A549 (cell line): ENCODE data around the gene CAMP. TPM values are rescaled to one million over a fixed set of nuclear protein-coding genes. Genes with fewer than 3 reads are reported as not detected.

Source experiments
- ATAC-seq, 2 experiments: fragments of 200-7000 bp in 1 of 2; fragments of >200 bp in 1 of 2; cut with Nextera tagmentation in 1 of 2; cut with Tn5 transposase in 1 of 2; 3 replicates each; pipeline versions ENCODE4 v1.8.0 to v1.9.1; 2018 to 2020; ENCODE audit warnings: mild to moderate bottlenecking in 1 of 2, moderate library complexity in 1 of 2
- CTCF ChIA-PET: fragments of 300-600 bp; sonication (Branson Sonifier 250); formaldehyde crosslinking; extraction: SDS; loops from one replicate; lab custom pipeline; 2021; ENCODE audit warnings: antibody characterized with exemption, inconsistent platforms; lab: Yijun Ruan, JAX
- POLR2A ChIA-PET: fragments of 350-600 bp; formaldehyde crosslinking; extraction: SDS; loops from one replicate; lab custom pipeline; 2021; ENCODE audit warnings: antibody characterized with exemption, inconsistent platforms; lab: Yijun Ruan, JAX
- DNase-seq, 2 experiments: peaks; one replicate each; pipeline versions ENCODE4 v3.0.0 to v3.0.0-alpha.2; 2011 to 2016; ENCODE audit warnings: low read depth in 1 of 2, low spot score in 1 of 2
- FAIRE-seq: peaks from 2 replicates; lab custom pipeline; 2011; peaks lifted over from hg19 to GRCh38; lab: Jason Lieb, UNC
- H3K27ac ChIP-seq, 2 experiments: fragments of >200 bp; sonication (Bioruptor Twin); formaldehyde crosslinking; 3 replicates each; pipeline ENCODE4 v1.5.1; 2016 to 2017
- H3K4me1 ChIP-seq: fragments of >200 bp; sonication (Bioruptor Twin); formaldehyde crosslinking; 3 replicates; pipeline ENCODE4 v1.6.1; 2016
- H3K4me2 ChIP-seq: fragments of >200 bp; sonication (Bioruptor Twin); formaldehyde crosslinking; 3 replicates; pipeline ENCODE4 v1.6.1; 2016
- H3K4me3 ChIP-seq: fragments of >200 bp; sonication (Bioruptor Twin); formaldehyde crosslinking; 3 replicates; pipeline ENCODE4 v1.5.1; 2016
- H3K9me3 ChIP-seq: fragments of >200 bp; sonication (Bioruptor Twin); formaldehyde crosslinking; 3 replicates; pipeline ENCODE4 v1.6.1; 2016
- ATOH8 ChIP-seq: fragments of 250-450 bp; sonication (Bioruptor Pico); IDR thresholded peaks from 2 replicates; pipeline ENCODE4 v1.5.0; 2020; ENCODE audit warnings: low read depth, mild to moderate bottlenecking, moderate library complexity
- BHLHE40 ChIP-seq: IDR thresholded peaks from 2 replicates; pipeline ENCODE4 v1.6.1; 2012; ENCODE audit warnings: low read depth, low read length, inconsistent platforms
- CBX2 ChIP-seq: fragments of 200-600 bp; sonication (generic); IDR thresholded peaks from 2 replicates; pipeline ENCODE4 v1.6.1; 2016; ENCODE audit warnings: low read depth, mild to moderate bottlenecking, borderline replicate concordance
- CTCF ChIP-seq: fragments of >200 bp; sonication (Bioruptor Twin); formaldehyde crosslinking; IDR thresholded peaks from 3 replicates; pipeline ENCODE4 v1.5.1; 2016
- E2F6 ChIP-seq: IDR thresholded peaks from 2 replicates; pipeline ENCODE4 v1.6.1; 2012; ENCODE audit warnings: low read depth, borderline replicate concordance
- EHF ChIP-seq: fragments of 250-450 bp; sonication (Bioruptor Pico); IDR thresholded peaks from 2 replicates; pipeline ENCODE4 v1.5.0; 2020; ENCODE audit warnings: mild to moderate bottlenecking
- EP300 ChIP-seq, 2 experiments: fragments of >200 bp; sonication (Bioruptor Twin); formaldehyde crosslinking; IDR thresholded peaks; 2 replicates in 1 of 2; 3 replicates in 1 of 2; pipeline ENCODE4 v1.6.1; 2016 to 2017
- FOXS1 ChIP-seq: fragments of 250-450 bp; sonication (Bioruptor Pico); IDR thresholded peaks from 2 replicates; pipeline ENCODE4 v1.5.0; 2020; ENCODE audit warnings: mild to moderate bottlenecking, moderate library complexity
- HDAC2 ChIP-seq: fragments of 200-600 bp; sonication (generic); IDR thresholded peaks from 2 replicates; pipeline ENCODE4 v1.6.1; 2016
- HES2 ChIP-seq: fragments of >200 bp; sonication (Bioruptor Twin); formaldehyde crosslinking; IDR thresholded peaks from 2 replicates; pipeline ENCODE4 v1.6.1; 2016
- HMGXB4 ChIP-seq: fragments of 250-450 bp; sonication (Bioruptor Pico); IDR thresholded peaks from 2 replicates; pipeline ENCODE4 v1.5.0; 2021; ENCODE audit warnings: mild to moderate bottlenecking, moderate library complexity, borderline replicate concordance
- HOXA7 ChIP-seq: fragments of 250-450 bp; sonication (Bioruptor Pico); IDR thresholded peaks from 2 replicates; pipeline ENCODE4 v1.5.0; 2020; ENCODE audit warnings: mild to moderate bottlenecking, moderate library complexity
- MAZ ChIP-seq: fragments of 150-350 bp; IDR thresholded peaks from 2 replicates; pipeline ENCODE4 v1.6.1; 2014; ENCODE audit warnings: antibody characterized with exemption, low read depth, low read length, borderline replicate concordance
- NPAS2 ChIP-seq: fragments of 250-450 bp; sonication (Bioruptor Pico); IDR thresholded peaks from 2 replicates; pipeline ENCODE4 v1.8.0; 2022; ENCODE audit warnings: mild to moderate bottlenecking, moderate library complexity, borderline replicate concordance
- POLR2A ChIP-seq: IDR thresholded peaks from 2 replicates; pipeline ENCODE4 v1.6.1; 2012; ENCODE audit warnings: mild to moderate bottlenecking, low read length
- REST ChIP-seq: fragments of 200-600 bp; sonication (generic); IDR thresholded peaks from 2 replicates; pipeline ENCODE4 v1.6.1; 2016; ENCODE audit warnings: antibody characterized with exemption, mild to moderate bottlenecking, moderate library complexity
- TP53 ChIP-seq: fragments of 250-450 bp; sonication (Bioruptor Pico); IDR thresholded peaks from 2 replicates; pipeline ENCODE4 v1.5.0; 2021; ENCODE audit warnings: mild to moderate bottlenecking, moderate library complexity
- ZC3H11A ChIP-seq: fragments of 450-650 bp; IDR thresholded peaks from 2 replicates; pipeline ENCODE4 v1.6.1; 2014; ENCODE audit warnings: antibody characterized with exemption, mild to moderate bottlenecking
- ZFP36 ChIP-seq: fragments of 450-650 bp; IDR thresholded peaks from 2 replicates; pipeline ENCODE4 v1.6.1; 2014; ENCODE audit warnings: borderline replicate concordance; ENCODE audit not compliant: partially characterized antibody
- WGBS: methylation state at CpG from one replicate; pipeline ENCODE4 v1.1.6; 2017; ENCODE audit errors: missing lambda C conversion rate; 5-methylcytosine and 5-hydroxymethylcytosine counted together
- polyA plus RNA-seq, 4 experiments: library from polyadenylated mRNA; depleted of rRNA in 3 of 4; stranded (reverse); fragments of >200 nt; fragmentation: RNase III in 1 of 4; extraction: RNeasy Plus Mini Kit Qiagen cat#74134 plus additional on column Dnase treatment in 1 of 4; gene quantifications; 2 replicates in 3 of 4; 3 replicates in 1 of 4; pipeline ENCODE4 v1.2.3, GENCODE V29; 2011 to 2017
- TF ChIP-seq, protein P1 (sequence below): IDR thresholded peaks from 2 replicates; pipeline ENCODE4 v1.6.1; 2012

CAMP gene
- polyA plus RNA-seq, 2 of the 4 experiments (the other 2 are of a cell fraction): not detected

- H3K4me2 ChIP-seq: no peak overlapping the region; the same call in 2 of the 3 replicates
- no peak overlapping the region for H3K4me3 ChIP-seq
- no peaks in the 10 kb centered on the region for H3K9me3 ChIP-seq
- WGBS: 75% methylated on average over 2 of the region's 2 CpGs
- POLR2A ChIA-PET: no interaction called here
- CTCF ChIA-PET: interaction anchor here (1.0 to 5.4 kb wide), 5 partner anchors 9 to 202 kb away, joined by 3 to 33 read pairs (median 4); partner anchors contain the start of gene CAMP
- no peak for DNase-seq
- no peak overlapping the region for H3K27ac ChIP-seq
- ATAC-seq: no peak
- TF ChIP-seq CBX2 (no peak), POLR2A (no peak), EHF (CRISPR knock-in tag) (no peak), HDAC2 (no peak), MAZ (no peak), ZC3H11A (no peak), BHLHE40 (no peak), ZFP36 (no peak), HES2 (no peak), ATOH8 (CRISPR knock-in tag) (no peak), NPAS2 (no peak), E2F6 (no peak)
- TF ChIP-seq, protein P1, sequence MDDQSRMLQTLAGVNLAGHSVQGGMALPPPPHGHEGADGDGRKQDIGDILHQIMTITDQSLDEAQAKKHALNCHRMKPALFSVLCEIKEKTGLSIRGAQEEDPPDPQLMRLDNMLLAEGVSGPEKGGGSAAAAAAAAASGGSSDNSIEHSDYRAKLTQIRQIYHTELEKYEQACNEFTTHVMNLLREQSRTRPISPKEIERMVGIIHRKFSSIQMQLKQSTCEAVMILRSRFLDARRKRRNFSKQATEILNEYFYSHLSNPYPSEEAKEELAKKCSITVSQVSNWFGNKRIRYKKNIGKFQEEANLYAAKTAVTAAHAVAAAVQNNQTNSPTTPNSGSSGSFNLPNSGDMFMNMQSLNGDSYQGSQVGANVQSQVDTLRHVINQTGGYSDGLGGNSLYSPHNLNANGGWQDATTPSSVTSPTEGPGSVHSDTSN: no peak
- no peak for FAIRE-seq
- no peaks in the 10 kb centered on the region for H3K4me1 ChIP-seq
Observed at GRCh38 chr3:48233542-48233941, 10.2 kb downstream of the CAMP start.

DNA sequence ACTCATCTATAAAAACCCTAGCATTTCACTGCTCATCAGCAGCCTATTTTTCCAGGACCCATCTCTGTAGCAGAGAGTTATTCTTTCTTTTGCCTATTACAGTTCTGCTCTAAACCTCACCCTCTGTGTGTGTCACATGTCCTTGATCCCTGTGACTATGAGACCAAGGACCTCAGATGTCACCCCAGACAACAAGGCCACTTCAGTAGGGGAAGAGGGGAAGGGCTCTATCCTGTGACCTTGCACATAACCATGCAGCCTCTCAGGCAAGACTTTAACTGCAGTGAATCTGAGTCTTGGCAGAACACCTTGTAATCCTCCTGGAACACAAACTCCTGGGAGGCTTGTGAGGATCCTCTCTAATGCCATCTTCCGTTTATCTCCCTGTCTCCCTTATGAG is 13.2 kb downstream of the CAMP start:
- no peak for ATAC-seq
- H3K4me1 ChIP-seq: no peaks in the 10 kb centered on the region
- CTCF ChIA-PET: interaction anchor here (5.4 kb wide), 1 partner anchor 12 kb away, joined by 18 read pairs; the partner anchor contains the start of gene CAMP
- no peak for FAIRE-seq
- H3K9me3 ChIP-seq: no peaks in the 10 kb centered on the region
- no peak for TF ChIP-seq POLR2A
- no peak for TF ChIP-seq HOXA7 (CRISPR knock-in tag)
- no peak for TF ChIP-seq HMGXB4
- TF ChIP-seq FOXS1: no peak
- no peak for TF ChIP-seq TP53
- no peak for TF ChIP-seq HDAC2
- no peak for TF ChIP-seq EP300 (IDR thresholded peaks at IDR 0.05)
- TF ChIP-seq ATOH8 (CRISPR knock-in tag): no peak
- DNase-seq: no peak
- H3K4me2 ChIP-seq: no peak overlapping the region
- WGBS: 67% methylated on average over 1 of the region's 1 CpG
- H3K4me3 ChIP-seq: no peak overlapping the region
- POLR2A ChIA-PET: no interaction called here
- H3K27ac ChIP-seq: no peak overlapping the region

DNA sequence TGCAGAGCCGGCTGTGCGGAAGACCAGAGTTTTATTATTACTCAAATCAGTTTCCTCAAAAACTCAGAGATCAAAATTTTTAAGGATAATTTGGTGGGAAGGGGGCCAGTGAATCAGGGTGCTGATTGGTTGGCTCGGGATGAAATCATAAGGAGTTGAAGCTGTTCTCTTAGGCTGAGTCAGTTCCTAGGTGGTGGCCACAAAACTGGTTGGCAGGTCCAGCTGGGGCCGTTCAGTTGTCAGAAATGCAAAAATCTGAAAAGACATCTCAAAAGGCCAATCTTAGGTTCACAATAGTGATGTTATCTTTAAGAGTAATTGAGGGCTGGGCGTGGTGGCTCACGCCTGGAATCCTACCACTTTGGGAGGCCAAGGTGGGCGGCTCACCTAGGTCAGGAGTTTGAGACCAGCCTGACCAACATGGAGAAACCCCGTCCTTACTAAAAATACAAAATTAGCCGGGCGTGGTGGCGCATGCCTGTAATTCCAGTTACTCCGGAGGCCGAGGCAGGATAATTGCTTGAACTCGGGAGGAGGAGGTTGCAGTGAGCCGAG is 15.3 kb downstream of the CAMP start:
- no peak overlapping the region for H3K4me2 ChIP-seq
- H3K4me1 ChIP-seq: peaks cover 6% of the 10 kb centered on the region; the same call in 1 of the 3 replicates
- ChIA-PET POLR2A (no interaction called here), CTCF (interaction anchor here (2.2 to 5.4 kb wide), 2 partner anchors 14 to 197 kb away, joined by 13 to 18 read pairs; partner anchors contain the start of gene CAMP)
- ATAC-seq: no peak
- DNase-seq: no peak
- no peak for FAIRE-seq
- H3K4me3 ChIP-seq: no peak overlapping the region
- no peak overlapping the region for H3K27ac ChIP-seq
- WGBS: 79% methylated on average over 7 of the region's 15 CpGs
- TF ChIP-seq REST: no peak
- no peak for TF ChIP-seq ZC3H11A
- TF ChIP-seq CBX2: no peak
- TF ChIP-seq ZFP36: no peak
- TF ChIP-seq NPAS2: no peak
- no peak for TF ChIP-seq CTCF
- H3K9me3 ChIP-seq: no peaks in the 10 kb centered on the region
